GM04503 (cell line): ENCODE results near the gene CTU1.
A peak's percentile ranks its signal among the peaks of the same experiment; 100 is the strongest.

ENCODE experiments used
- DNase-seq: peaks from one replicate; pipeline ENCODE4 v3.0.0-alpha.2; 2012; ENCODE audit warnings: low read depth

CTU1 gene

DNA sequence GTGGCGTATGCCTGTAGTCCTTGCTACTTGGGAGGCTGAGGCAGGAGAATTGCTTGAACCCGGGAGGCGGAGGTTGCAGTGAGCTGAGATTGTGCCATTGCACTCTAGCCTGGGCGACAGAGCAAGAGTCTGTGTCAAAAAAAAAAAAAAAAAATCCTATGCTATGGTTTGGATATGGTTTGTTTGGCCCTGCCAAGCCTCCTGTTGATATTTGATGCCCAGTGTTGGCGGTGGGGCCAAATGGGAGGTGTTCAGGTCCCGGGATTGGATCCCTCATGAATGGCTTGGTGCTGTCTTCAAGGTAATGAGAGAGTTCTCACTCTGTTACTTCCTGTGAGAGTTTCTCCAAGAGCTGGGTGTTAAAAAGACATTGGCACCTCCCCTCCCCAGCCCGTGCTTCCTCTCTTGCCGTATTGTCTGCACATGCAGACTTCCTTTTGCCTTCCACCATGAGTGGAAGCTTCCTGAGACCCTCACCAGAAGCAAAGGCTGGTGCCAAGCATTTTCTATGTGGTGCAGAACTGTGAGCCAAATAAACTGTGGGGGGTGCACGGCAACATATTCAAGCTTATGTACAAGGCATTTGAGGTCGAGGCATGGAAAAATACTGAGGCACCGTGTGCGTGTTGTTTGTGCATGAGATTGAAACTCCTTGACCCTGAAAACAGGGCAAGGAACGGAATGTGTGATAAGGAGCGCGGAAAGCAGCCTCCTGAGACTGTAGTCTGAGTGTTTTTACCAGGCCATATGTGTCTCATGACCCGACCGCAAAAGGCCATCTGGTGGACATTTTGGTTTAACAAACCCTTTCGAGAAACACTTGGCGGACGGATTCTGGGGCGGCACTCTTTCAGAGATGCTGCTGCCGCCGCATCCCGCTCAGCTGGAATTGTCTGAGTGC, 23.8 kb upstream of the CTU1 start:
- peak; percentile 3 for DNase-seq

DNA sequence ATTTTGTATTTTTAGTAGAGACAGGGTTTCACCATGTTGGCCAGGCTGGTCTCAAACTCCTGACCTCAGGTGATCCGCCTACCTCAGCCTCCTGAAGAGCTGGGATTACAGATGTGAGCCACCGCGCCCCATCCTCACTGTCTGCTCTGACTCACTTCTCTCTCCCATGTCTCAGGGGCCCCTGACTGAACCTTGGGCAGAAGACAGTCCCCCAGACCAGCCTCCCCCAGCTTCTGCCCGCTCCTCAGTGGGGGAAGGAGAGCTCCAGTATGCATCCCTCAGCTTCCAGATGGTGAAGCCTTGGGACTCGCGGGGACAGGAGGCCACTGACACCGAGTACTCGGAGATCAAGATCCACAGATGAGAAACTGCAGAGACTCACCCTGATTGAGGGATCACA, 21.5 kb upstream of the CTU1 start:
- DNase-seq = no peak

DNA sequence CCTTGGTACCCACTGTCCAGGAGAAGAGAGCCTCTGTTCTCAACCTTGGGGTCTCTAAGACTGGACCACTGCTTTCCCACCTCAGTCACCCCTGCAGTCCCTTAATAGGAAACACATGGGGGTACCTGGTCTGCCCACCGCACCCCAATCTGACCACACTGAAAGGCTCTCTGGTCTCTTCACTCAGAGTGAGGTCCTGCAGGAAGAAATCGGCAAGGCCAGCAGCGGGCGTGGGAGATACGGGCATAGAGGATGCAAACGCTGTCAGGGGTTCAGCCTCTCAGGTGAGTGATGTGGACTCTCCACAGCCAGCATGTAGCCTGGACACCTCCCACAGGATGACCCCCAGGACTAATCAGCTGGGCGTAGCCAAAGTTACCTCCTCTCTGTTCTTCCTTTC, 20.0 kb upstream of the CTU1 start:
- DNase-seq = no peak

GRCh38 chr19:51127755-51128154, 19.5 kb upstream of the CTU1 start:
- no peak for DNase-seq

DNA sequence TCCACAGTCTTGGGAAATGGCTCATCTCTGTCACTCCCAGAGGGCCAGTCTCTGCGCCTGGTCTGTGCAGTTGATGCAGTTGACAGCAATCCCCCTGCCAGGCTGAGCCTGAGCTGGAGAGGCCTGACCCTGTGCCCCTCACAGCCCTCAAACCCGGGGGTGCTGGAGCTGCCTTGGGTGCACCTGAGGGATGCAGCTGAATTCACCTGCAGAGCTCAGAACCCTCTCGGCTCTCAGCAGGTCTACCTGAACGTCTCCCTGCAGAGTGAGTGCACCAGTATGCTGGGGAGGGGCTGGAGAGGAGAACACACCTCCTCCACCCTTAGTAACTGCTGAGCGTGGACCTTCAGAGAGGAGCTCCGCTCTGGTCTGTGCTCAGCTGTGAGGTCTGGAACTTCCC, 18.8 kb upstream of the CTU1 start:
- DNase-seq = no peak

DNA sequence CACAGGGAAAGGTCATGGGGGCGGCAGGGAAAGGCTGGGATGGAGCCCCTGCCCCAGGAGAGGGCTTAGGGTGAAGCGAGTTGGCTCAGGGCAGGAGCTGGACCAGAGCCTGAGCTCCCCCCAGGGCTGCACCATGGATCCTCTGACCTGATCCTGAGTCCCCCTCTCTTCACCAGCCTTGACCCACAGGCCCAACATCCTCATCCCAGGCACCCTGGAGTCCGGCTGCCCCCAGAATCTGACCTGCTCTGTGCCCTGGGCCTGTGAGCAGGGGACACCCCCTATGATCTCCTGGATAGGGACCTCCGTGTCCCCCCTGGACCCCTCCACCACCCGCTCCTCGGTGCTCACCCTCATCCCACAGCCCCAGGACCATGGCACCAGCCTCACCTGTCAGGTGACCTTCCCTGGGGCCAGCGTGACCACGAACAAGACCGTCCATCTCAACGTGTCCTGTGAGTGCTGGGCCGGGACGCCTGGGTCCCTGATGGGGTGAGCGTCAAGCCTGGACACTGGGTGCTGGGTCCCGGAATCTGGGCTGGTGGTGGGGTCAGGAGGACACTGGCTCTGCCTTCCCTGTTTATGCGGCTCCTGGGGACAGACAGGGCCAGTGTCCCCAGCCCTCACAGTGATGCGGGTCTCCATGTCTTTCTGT, 17.3 kb upstream of the CTU1 start:
- DNase-seq = no peak

GRCh38 chr19:51124729-51125128, 16.5 kb upstream of the CTU1 start, which contains the start of gene SIGLEC9:
TSS of gene SIGLEC9 (plus strand) at chr19:51124906. CDS start at chr19:51124975, 69 bp downstream.
- no peak for DNase-seq

DNA sequence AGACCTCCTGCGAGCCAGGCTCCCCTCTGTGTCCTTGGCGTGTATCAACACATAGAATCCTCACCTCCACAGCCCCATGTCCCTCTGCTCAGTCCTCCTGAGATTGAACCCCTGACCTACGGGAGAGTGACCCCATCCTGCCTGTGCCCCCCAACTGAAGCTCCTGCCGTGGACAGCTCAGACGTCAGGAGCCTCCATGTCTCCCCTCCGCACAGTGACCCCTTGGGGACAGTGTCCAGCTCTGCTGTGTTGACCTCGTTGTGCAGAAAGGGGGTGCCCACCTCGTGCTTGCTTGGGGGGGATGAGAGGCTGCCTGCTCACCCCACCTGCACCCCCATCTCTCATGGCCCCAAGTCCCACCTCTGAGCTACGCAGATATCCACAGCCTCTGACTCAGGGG, 16.0 kb upstream of the CTU1 start:
- DNase-seq = no peak

DNA sequence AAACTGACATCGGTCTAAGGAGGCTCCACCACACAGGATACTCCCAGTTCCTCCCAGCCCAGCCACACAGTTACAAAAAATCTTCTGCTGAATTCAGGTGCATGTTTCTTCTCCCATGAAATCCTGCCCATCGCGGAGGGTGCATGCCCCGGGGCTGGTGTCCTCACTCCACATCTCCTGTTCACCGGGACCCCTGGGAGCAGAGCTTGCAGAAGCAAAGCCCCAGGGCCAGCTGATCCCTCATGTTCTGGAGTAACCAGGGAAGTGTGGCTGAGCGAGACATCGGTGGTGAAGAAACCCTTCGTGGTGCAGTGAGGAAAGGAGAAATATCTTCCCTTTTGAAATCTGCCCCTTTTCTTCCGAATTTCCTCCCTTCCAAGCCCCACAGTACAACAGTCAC, 15.6 kb upstream of the CTU1 start:
- DNase-seq = no peak

- no peak for DNase-seq
Measured at GRCh38 chr19:51123381-51123800, 15.2 kb upstream of the CTU1 start.

- DNase-seq = no peak
Measured at GRCh38 chr19:51122112-51122981, 14.1 kb upstream of the CTU1 start.

GRCh38 chr19:51121257-51121656, 13.0 kb upstream of the CTU1 start:
- DNase-seq = no peak

- no peak for DNase-seq
Measured at GRCh38 chr19:51120160-51120559, 12.0 kb upstream of the CTU1 start.

DNA sequence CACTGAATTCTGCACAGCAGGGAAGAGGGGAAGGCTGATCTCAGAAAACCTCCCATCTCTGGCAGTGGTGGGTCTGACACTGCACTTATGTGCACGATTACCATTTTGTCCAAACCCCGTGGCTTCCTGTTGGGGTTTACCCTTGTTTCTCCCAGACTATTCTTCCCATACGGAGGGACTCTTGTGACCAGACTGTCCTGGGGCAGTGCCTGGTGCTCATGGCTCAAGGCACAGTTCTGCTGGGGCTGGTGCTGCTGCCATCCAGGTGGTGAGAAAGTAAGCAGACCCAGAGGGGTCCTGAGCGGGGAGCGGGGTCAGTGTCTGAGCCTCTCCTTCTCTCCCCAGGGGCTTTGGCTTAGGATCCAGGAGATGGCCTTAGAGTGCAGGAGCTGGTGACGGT, 11.4 kb upstream of the CTU1 start:
- no peak for DNase-seq

GRCh38 chr19:51119101-51119500, 10.9 kb upstream of the CTU1 start:
- DNase-seq = no peak

GRCh38 chr19:51116736-51117286, 8.6 kb upstream of the CTU1 start:
- no peak for DNase-seq

DNA sequence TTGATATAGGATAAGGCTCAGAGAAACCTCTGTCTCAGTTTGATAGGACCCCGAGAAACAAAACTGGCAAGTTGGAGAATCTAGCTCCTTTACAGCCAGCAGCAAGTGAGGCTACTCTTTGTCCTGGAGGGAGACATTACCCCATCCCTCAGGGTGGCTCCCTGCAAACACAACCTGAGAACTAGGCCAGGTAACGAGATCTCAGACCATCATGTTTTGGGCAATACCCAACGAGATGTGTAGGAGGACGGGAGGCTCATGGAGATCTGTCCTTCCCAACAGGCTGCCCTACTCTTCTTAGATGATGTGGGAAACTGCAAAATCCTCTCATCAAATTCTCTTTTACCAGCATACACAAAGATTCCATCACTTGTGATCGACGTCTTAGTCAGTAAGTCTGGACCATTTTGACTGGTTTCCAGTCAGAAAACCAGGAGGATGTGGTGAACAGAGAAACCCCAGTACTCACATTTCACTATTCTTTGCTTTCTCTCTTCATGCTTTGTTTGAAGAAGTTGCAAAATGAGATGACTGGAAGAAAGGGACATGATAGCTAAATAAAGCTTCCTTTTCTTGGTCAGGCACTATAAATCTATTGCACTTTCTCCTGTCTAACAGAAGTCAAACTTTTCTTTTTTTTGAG, 6.0 kb upstream of the CTU1 start:
- no peak for DNase-seq

DNA sequence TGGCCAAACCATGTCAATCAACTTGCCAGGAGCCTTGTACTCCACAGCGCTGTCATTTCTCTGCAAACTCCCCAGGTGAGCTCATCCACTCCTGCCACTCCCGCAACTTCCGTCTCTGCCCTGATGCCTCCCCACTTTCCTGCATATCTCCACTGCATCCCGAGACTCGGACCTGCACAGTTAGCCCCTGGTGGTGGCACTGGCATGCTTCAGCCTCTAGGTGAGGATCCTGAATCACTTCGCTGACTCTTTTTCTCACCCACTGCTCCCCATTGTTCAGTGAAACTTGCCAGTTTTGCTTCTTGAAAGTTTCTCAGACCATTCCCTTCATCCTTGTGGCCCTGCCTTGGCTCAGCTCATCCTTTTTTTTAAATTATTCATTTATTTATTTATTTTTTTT, 3.4 kb upstream of the CTU1 start:
- DNase-seq = no peak

DNA sequence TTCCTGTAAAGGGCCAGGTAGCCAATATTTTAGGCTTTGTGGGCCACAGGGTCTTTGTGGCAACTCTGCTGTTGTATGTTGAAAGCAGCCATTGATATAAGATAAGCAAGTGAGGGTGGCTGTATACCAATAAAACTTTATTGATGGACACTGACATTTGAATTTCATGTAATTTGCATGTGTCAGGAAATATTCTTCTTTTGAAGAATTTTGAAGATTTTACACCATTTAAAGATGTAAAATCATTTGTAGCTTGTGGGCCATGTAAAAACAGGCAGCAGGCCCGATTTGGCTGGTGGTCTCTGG, 2.4 kb upstream of the CTU1 start:
- no peak for DNase-seq

GRCh38 chr19:51108805-51109146, 567 bp upstream of the CTU1 start:
- DNase-seq = no peak

GRCh38 chr19:51107406-51108065, 673 bp downstream of the CTU1 start:
- no peak for DNase-seq
